Measurements from ENCODE around the gene CYB5R4. TPM values are rescaled to one million over a fixed set of nuclear protein-coding genes. Genes with fewer than 3 reads are reported as not detected.

The CYB5R4 gene
- polyA plus RNA-seq, 1 donor from 2014 or later = 18.0 TPM

DNA sequence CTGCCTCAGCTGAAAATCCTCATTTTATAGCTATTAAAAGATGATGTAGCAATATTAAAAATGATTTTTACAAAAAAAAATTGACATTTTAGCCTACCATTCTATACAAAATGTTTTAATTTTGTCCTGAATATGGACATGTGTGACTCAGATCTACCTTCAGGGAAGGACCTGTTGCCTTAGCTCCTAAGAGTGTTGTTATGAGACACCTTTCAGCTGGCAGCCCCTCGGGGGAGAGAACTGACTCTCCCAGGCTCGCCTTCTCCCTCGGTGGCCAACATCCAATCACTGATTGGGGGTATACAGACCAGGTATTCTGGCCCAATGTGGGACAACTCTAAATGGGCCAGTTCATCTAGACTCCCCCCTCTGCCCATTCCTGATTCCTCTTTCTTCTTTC, 141.6 kb downstream of the CYB5R4 start:
- TF ChIP-seq EP300 (conservative IDR thresholded peaks at IDR 0.05; ENCODE audit: poor library complexity, severe bottlenecking) (no peak), TAF1 (IDR thresholded peaks at IDR 0.05; ENCODE audit: low read depth) (no peak), POLR2AphosphoS5 (IDR thresholded peaks at IDR 0.05) (no peak), MXI1 (conservative IDR thresholded peaks at IDR 0.05; ENCODE audit: poor library complexity, severe bottlenecking) (no peak), SMC3 (conservative IDR thresholded peaks at IDR 0.05; ENCODE audit: poor library complexity) (no peak), RAD21 (conservative IDR thresholded peaks at IDR 0.05) (no peak), EZH2 (IDR thresholded peaks at IDR 0.05; ENCODE audit: borderline replicate concordance, insufficient read depth, low read length, poor library complexity, severe bottlenecking) (no peak)
- TF ChIP-seq, protein P1, sequence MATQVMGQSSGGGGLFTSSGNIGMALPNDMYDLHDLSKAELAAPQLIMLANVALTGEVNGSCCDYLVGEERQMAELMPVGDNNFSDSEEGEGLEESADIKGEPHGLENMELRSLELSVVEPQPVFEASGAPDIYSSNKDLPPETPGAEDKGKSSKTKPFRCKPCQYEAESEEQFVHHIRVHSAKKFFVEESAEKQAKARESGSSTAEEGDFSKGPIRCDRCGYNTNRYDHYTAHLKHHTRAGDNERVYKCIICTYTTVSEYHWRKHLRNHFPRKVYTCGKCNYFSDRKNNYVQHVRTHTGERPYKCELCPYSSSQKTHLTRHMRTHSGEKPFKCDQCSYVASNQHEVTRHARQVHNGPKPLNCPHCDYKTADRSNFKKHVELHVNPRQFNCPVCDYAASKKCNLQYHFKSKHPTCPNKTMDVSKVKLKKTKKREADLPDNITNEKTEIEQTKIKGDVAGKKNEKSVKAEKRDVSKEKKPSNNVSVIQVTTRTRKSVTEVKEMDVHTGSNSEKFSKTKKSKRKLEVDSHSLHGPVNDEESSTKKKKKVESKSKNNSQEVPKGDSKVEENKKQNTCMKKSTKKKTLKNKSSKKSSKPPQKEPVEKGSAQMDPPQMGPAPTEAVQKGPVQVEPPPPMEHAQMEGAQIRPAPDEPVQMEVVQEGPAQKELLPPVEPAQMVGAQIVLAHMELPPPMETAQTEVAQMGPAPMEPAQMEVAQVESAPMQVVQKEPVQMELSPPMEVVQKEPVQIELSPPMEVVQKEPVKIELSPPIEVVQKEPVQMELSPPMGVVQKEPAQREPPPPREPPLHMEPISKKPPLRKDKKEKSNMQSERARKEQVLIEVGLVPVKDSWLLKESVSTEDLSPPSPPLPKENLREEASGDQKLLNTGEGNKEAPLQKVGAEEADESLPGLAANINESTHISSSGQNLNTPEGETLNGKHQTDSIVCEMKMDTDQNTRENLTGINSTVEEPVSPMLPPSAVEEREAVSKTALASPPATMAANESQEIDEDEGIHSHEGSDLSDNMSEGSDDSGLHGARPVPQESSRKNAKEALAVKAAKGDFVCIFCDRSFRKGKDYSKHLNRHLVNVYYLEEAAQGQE (IDR thresholded peaks at IDR 0.05; ENCODE audit: borderline replicate concordance) = no peak
- TF ChIP-seq, protein P2, sequence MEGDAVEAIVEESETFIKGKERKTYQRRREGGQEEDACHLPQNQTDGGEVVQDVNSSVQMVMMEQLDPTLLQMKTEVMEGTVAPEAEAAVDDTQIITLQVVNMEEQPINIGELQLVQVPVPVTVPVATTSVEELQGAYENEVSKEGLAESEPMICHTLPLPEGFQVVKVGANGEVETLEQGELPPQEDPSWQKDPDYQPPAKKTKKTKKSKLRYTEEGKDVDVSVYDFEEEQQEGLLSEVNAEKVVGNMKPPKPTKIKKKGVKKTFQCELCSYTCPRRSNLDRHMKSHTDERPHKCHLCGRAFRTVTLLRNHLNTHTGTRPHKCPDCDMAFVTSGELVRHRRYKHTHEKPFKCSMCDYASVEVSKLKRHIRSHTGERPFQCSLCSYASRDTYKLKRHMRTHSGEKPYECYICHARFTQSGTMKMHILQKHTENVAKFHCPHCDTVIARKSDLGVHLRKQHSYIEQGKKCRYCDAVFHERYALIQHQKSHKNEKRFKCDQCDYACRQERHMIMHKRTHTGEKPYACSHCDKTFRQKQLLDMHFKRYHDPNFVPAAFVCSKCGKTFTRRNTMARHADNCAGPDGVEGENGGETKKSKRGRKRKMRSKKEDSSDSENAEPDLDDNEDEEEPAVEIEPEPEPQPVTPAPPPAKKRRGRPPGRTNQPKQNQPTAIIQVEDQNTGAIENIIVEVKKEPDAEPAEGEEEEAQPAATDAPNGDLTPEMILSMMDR (IDR thresholded peaks at IDR 0.05; ENCODE audit: poor library complexity, severe bottlenecking) = no peak
- Histone ChIP-seq H3K27ac (ENCODE audit: low read length) (no peak overlapping the region), H3K79me2 (replicated peaks; ENCODE audit: insufficient read depth, low read length) (no peaks in the 10 kb centered on the region), H3K27me3 (ENCODE audit: insufficient read depth, low read depth, low read length) (no peaks in the 10 kb centered on the region), H3K9me2 (ENCODE audit: insufficient read depth, low read length) (no peaks in the 10 kb centered on the region), H4K20me1 (ENCODE audit: insufficient read depth) (no peaks in the 10 kb centered on the region), H3F3A (ENCODE audit: insufficient read depth, low read length, poor library complexity, severe bottlenecking) (no peaks in the 10 kb centered on the region), H3K36me3 (ENCODE audit: insufficient read depth, low read length) (no peaks in the 10 kb centered on the region), H3K9me3 (ENCODE audit: low read length) (no peaks in the 10 kb centered on the region), H3K4me3 (ENCODE audit: low read length) (no peak overlapping the region), H3K9ac (ENCODE audit: low read length) (no peak overlapping the region), H3K4me2 (ENCODE audit: low read length) (no peak overlapping the region), H2AFZ (ENCODE audit: low read depth, low read length) (no peak overlapping the region)

DNA sequence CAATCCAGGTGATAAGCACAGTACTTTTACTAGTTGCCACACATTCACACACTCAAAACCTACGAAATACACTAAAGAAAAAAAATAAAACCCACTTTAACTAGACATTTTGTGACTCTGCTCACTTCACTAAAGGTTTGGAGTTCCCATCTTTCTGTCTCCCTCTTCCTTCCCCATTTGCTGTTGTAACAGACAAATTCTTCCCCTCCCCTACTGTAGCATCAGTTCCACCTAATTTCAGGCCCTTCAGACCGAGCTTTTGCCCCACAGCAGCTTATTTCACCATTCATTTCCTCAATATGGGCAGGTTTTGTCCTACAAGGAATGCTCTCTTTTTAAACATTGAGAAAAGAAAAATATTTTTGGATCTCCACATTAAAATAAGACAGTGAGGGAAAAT, 142.7 kb downstream of the CYB5R4 start:
- no peaks in the 10 kb centered on the region for H4K20me1 ChIP-seq (ENCODE audit: insufficient read depth)
- no peak overlapping the region for H3K4me2 ChIP-seq (ENCODE audit: low read length)
- H3K9ac ChIP-seq (ENCODE audit: low read length) = no peak overlapping the region
- TF ChIP-seq MXI1 (conservative IDR thresholded peaks at IDR 0.05; ENCODE audit: poor library complexity, severe bottlenecking) = no peak
- TF ChIP-seq TAF1 (IDR thresholded peaks at IDR 0.05; ENCODE audit: low read depth) = no peak
- no peak for TF ChIP-seq EZH2 (IDR thresholded peaks at IDR 0.05; ENCODE audit: borderline replicate concordance, insufficient read depth, low read length, poor library complexity, severe bottlenecking)
- TF ChIP-seq POLR2AphosphoS5 (IDR thresholded peaks at IDR 0.05) = no peak
- TF ChIP-seq EP300 (conservative IDR thresholded peaks at IDR 0.05; ENCODE audit: poor library complexity, severe bottlenecking) = no peak
- TF ChIP-seq, protein P1 (IDR thresholded peaks at IDR 0.05; ENCODE audit: borderline replicate concordance) = no peak
- TF ChIP-seq, protein P2 (IDR thresholded peaks at IDR 0.05; ENCODE audit: poor library complexity, severe bottlenecking) = no peak
- no peak for TF ChIP-seq RAD21 (conservative IDR thresholded peaks at IDR 0.05)
- TF ChIP-seq SMC3 (conservative IDR thresholded peaks at IDR 0.05; ENCODE audit: poor library complexity) = no peak
- H3K79me2 ChIP-seq (replicated peaks; ENCODE audit: insufficient read depth, low read length) = no peaks in the 10 kb centered on the region
- H3K4me3 ChIP-seq (ENCODE audit: low read length) = no peak overlapping the region
- no peaks in the 10 kb centered on the region for H3K9me2 ChIP-seq (ENCODE audit: insufficient read depth, low read length)
- no peak overlapping the region for H3K27ac ChIP-seq (ENCODE audit: low read length)
- H3K9me3 ChIP-seq (ENCODE audit: low read length) = no peaks in the 10 kb centered on the region
- no peaks in the 10 kb centered on the region for H3F3A ChIP-seq (ENCODE audit: insufficient read depth, low read length, poor library complexity, severe bottlenecking)
- no peaks in the 10 kb centered on the region for H3K27me3 ChIP-seq (ENCODE audit: insufficient read depth, low read depth, low read length)
- no peak overlapping the region for H2AFZ ChIP-seq (ENCODE audit: low read depth, low read length)
- no peaks in the 10 kb centered on the region for H3K36me3 ChIP-seq (ENCODE audit: insufficient read depth, low read length)
